Neural progenitor cell (in vitro differentiated cells): ENCODE data around the gene C12orf56.

ENCODE experiments used
- CTCF ChIP-seq: fragments of 200-600 bp; sonication (generic); IDR thresholded peaks from 2 replicates; pipeline ENCODE4 v1.5.1; 2017; ENCODE audit warnings: antibody characterized with exemption, mild to moderate bottlenecking
- EZH2phosphoT487 ChIP-seq: fragments of 200-600 bp; sonication (generic); IDR thresholded peaks from 2 replicates; pipeline ENCODE4 v1.6.1; 2017; ENCODE audit warnings: antibody characterized with exemption

- no peak for TF ChIP-seq CTCF
- no peak for TF ChIP-seq EZH2phosphoT487
These were observed 168.4 kb downstream of the C12orf56 start, which contains the start of gene KICS2 for GRCh38 chr12:64222009-64222765.
